CD4-positive, alpha-beta T cell treated with Interleukin-21 for 1 hour (primary cell): ENCODE results near the gene LAMA3.
"Not testable (repeated sequence)": the region's sequence is repeated elsewhere in the genome, so short reads cannot be mapped to it uniquely, and the experiment has no call there.

ENCODE experiments used
- DNase-seq: peaks from one replicate; pipeline ENCODE4 v3.0.0-alpha.2; 2020

Gene LAMA3

DNA sequence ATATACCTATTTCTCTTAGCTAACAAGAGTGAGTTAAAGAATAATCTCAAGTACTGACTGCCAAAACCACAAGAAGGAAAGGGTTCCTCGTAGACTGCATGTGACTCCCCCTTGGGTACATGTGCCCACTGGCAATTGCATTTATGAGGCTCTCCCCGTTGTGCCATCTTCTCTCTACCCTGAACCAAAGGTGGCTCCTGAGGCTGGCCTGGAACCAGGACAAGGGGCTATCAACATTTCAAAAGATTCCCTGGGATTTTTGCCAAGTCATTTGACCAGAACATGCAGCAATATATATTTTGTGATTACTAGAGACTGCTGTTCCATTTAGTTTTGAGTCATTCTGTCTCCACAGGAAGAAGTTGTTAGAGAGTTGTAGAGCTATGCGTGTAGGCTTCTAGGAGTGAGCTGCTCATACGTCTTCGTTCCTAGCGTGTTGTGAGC is 45.8 kb downstream of the LAMA3 start:
- DNase-seq, result no peak

DNA sequence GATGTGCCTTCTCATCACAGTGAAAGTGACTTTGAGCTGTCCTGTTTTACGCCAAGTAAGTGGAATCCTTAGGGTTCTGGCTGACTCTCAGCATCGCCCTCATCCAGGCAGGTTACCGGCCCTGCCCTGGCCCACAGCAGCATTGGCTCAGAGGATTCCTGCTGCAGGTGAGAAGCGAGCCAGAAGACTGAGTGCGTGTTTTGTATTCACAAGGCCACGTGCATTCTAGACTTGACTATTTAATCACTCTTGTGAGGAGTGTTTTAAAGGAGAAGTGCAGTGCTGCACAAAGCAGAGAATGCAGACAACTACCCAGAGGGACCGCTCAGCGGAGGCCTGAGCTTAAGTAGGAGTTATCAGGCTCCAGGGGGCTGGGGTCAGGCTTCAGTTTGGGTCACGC is 48.3 kb downstream of the LAMA3 start:
- DNase-seq, result no peak

DNA sequence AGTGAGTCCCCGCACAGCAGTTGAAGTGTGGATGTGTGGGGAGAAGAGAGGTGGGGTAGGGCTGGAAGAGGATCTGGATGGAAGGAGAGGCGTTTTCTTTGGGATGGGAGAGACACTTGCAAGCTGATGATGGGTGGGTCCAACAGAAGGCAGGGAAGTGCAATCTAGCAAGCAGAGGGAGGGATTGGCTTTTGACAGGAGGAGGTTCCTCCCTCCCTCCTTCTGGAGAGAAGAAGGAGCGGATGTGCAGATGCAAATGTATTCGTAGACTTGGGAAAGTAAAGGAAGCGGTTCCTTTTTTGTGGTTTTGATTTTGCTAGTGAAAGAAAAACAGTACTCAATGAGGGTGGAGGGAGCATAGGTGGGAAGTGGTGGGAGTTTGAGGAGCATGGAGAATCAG is 48.9 kb downstream of the LAMA3 start:
- DNase-seq, result no peak

DNA sequence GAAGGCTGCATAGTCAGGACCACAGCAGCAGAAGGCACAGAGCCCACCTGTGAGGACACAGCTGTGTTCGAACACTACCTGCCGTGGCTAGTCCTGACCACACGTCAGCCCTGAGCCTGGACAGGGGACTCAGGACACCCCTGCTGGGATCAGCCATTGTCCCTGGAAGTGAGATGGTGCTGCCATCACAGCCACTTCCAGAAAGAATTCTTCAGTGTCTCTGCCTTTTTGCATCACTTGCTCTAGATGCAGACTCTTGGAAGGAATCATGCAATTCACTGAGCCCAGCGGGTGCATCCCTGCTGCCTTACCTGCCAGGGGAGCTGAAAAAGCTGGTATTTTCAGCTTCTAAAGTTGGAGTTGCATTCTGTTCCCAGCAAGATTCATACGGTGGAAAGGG is 49.3 kb downstream of the LAMA3 start:
- no peak for DNase-seq

DNA sequence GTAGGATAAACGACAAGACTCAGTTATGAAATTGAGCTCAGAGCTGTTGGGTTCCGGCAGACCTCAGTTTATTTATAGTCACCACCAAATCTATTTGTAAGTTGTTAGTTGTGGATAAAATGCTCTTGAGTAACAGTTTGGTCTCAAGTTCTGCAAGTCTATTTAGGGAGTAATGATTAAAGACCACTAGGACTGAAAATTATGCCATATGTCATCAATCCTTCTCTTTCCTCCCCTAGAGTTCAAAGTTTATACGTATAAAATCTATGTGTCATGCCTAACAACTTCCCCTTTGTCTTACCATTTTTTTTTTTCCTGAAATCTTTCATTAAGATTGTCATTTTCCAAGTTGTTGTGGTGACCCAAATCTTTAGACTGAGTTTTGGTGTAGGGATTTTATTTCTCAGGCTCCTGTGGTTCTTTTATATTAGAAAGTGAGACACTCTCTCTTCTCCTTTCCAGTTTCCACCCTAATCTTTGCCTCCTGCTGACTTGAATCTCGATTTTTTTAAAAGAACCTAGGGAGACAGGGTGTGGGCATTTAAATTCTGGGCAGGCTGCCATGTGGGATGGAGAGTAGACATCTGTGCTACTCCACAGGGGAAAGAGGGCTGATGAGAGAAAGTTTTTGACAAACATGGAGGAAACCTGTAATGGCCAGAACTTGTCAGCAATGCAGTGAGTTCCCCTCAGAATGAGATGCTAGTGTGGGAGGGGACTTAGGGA is 51.0 kb downstream of the LAMA3 start:
- no peak for DNase-seq

DNA sequence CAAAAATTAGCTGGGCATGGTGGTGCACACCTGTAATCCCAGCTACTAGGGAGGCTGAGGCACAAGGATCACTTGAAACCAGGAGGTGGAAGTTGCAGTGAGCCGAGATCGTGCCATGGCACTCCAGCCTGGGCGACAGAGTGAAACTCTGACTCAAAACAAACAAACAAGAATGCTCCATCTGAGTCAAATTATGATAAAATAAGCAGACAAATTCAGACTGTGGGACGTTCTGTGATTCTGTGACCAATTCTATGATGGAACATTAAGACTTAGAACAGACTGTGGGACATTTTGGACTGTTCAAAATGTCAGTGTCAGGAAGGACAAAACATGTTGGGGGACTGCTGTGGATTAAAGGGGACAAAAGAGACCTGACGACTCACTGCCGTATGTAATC is 52.7 kb downstream of the LAMA3 start:
- not testable (repeated sequence) for DNase-seq

DNA sequence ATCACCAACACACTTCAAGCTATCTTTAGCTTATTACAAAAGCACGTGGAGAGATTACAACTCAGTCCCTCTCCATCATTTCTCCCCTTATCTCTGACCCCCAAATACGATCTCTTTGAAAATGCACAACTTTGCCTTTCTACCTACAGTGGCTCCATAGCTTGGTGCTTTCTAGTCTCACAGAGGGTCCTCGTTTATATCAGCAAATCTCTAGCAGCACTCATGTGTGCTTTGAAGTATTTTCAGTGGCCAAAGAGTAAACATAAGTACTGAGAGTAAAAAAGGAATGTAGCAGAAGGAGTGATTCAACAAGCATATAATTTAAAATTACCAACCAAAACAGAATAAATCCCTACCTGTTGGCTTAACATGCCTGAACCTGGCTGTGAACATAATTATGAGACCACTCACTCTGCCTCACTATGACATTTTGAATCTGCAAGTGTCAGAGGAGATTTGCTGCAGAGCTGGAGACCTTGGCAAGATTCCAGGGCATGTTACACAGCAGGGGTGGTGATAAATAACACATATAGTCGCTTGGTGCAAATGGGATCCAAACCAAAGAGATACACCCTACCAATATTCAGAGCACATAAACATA is 54.6 kb downstream of the LAMA3 start:
- DNase-seq, result no peak

DNA sequence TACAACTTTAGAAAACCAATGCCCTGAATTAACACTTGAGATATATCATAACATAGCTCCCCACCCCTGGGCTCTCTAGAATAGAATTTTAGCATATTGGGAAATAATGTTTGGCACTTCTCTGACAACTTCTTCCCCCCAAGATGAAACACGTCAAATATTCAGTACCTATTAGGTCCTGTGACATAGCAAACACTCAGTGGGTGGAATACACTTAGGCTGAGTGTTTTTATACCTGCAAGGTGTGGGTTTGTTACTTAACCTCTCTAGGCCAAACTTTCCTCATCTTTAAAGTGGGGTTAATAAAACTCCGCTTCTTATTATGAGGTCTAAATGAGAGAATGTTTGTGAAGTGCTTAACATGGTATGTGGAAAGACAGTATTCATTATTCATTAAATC is 56.1 kb downstream of the LAMA3 start:
- no peak for DNase-seq

DNA sequence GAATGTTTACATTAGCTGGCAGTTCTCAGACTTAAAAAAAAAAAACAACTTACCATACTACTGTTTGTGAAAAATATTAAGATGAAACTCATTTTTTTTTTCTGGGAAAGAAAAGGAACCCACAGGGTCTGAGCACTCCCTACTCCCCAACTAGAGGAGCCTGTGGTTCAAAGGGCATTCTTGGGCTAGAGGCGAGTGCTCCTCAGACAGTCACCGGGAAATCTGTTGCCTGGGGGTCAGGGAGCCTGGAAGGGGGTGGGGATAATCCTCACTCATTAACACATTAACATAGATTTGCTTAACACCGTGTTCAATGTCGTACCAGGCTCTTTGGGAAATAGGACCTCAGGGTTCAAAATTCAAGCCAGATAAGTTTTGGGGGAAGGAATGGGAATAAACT is 57.6 kb downstream of the LAMA3 start:
- DNase-seq, result no peak

DNA sequence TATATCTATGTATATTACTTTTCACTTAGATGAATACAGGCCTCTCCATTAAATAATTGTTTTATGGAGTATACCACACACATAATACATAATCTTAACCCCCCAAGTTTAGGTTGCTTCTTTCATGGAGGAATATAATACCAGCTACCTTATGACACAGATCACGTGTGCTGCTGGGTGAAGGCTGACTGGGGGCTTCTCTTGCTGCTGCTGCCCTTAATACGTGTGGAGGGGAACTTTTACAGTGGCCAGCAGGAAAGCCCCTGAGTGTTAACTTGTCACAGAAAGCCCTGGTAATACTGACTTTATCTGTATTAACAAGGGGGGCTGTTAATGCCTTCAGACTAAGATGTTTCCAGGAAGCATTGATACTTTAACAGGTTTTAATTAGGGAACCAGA is 63.1 kb downstream of the LAMA3 start:
- DNase-seq, result no peak

DNA sequence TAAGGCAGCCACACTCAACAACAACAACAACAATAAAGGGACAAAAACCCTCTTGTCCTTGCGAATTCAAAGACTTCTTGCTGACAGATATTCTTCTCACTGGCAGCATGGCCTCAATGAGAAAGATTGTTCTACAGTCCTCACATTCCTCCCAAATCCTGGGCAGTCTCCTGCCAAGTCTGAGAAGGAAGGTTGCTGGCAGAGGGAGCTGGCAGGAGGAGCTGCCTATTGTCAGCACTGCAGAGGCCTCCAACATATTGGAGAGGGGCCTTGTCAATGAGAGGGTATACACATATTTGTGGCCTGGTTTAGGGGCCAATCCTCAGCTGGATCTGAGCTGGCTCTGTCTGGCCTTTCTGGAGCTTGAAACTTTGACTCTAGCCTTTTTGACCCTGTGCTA is 63.5 kb downstream of the LAMA3 start:
- DNase-seq, result no peak

DNA sequence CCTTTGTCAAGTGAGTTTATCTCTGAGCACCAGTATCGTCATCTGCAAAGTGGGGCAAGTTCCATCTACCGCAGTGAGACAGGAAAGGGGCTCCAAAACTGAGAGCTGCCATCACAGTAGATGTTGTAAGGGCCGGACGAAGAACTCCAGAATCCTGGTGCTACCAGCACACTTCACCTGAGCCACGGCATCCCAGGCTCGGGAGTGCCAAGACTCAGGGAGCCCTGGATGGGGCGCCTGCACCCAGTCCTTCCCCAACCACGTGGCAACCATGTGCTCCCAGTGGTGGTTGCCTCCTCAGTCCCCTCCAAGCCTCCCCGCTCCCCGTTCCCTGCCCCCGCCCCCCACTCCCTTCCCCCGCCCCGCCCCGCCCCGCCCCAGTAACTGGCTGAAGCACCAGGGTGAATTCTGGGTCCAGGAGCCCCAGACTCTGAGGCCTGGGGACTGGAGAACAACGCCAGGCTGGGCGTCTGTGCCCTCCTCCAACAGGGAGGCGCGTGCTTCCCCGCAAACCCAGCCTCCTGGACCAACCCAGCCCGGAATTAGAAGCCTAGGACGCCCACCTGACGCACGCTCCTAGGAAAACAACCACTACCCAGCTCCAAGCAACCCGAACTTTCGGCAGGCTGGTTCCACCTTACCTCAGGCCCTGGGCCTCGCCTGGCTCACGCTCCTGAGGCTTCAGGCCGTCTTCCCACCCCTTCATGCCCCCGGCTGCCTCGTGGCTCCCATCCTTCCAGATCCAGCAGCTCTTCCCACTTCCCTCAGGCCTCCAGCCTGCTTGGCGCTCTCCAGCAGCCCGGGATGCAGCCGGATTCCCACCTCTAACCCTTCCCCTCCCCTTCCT is 67.6 kb downstream of the LAMA3 start:
- no peak for DNase-seq

DNA sequence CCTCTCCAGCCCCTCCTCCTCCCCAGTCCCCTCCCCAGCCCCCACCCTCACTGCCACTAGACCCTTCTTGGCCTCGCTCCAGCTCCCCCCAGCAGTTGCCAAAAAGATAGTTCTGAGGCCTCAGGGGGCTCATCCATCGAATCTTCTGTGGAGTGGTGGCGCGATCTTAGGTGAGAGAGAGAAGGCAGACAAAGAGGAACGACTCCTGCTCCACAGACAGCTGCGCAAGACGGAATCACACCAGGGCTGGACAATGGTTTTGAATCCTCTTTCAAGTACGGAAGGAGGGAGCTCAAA is 68.1 kb downstream of the LAMA3 start:
- no peak for DNase-seq

DNA sequence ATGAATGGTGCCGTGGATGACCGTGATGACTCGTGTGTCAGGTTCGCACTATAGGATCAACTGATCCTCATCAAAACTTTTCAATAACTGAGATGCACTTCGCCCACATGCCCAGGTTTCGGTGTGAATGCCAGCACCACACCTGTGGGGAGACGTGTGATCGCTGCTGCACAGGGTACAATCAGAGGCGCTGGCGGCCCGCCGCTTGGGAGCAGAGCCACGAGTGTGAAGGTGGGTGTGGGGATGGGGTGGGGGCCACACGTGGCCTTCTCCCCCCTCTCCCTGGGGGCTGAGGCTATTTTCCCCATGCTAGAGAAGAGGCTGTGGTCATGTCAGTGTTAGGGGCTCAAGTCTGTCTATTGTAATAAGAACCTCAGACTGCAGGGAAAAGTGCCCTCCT is 69.0 kb downstream of the LAMA3 start:
- DNase-seq, result no peak

DNA sequence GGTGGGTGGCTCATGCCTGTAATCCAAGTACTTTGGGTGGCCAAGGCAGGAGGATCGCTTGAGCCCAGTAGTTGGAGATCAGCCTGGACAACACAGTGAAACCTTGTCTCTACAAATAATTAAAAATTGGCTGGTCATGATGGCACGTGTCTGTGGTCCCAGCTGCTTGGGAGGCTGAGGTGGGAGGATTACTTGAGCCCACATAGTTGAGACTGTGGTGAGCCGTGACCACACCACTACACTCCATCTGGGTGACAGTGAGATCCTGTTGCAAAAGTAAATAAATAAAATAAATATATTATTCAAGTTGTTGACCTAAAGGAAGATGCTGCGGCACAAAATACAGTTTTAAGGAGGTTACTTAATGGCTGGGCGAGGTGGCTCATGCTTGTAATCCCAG is 72.7 kb downstream of the LAMA3 start:
- no peak for DNase-seq

DNA sequence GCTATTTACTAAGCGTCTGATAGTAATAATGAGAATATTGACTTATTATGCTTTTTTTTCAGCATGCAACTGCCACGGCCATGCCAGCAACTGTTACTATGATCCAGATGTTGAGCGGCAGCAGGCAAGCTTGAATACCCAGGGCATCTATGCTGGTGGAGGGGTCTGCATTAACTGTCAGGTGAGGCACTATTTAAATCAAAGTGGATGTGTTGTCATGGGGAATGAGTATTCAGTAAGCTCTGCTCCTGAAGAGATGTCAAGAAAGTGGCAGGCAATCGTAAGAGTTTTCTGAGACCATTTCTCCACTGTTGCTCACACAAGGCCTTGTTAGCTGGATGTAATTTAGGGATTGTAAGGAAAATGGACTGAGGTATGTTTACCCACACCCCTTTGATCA is 74.1 kb downstream of the LAMA3 start:
- DNase-seq, result no peak

DNA sequence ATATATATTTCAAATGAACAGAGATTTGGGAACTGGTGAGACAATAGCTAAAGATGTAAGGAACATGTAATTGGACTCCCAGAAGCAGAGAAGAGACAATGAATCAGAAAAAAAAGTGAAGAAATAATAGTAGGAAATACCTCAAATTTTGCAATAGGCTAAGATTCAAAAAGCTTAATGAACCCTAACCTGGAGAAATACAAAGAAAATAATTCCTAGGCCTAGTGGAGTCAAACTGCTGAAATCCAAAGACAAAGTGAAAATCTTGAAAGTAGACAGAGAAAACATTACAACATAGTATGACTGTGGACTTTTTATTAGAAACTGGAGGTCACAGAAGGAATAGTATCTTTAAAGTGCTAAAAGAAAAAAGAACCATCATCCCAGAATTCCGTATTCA is 76.7 kb downstream of the LAMA3 start:
- no peak for DNase-seq

DNA sequence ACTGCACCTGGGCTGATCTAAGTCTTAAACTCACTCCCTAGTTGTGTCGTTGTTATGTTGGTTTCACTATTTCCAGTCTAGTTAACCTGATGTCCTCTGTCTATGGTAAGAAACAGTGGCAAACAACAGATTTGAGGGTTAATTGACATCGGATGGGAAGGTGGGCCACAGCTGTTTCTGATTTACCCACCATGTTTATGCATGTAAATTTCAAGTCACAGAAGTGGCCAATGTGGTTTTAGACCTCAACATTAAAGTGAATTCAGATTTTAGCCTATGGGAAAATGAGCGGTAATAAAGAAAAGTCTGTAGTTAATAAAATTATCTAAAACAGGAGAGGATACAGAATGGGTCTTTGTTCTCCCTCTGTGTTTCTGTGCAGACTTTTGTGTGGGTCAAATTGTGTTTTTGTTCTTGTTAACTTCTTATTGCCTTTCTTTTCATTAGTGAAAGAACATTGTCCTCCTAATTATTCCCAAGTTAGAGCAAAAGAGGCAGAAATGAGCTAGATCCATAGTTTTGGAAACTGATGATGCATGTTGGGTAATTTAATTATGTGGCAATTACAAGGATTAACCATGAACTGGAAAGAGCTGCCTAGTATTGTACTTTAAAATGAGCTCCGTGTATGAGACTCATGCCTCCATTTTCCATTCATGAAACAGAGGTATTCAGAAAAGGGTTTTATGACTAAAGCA is 83.2 kb downstream of the LAMA3 start:
- DNase-seq, result no peak

DNA sequence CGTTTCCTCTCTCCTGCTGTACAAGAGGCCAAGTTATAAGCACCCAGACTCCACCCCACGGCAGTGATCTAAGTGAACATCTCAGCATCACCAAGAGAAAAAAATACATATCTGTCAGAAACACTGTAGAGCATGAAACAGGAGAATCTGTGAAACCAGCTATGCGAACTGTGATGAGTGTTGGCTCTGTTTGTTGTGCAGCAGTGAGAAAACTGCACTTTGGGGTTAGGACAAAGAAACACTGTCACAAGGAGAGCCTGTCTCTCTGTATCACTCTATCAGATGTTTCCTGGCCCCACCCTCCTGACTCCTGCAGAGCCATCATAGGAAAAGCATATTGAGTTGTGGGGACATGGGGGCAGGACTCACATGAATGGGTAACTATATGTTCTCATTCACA is 87.1 kb downstream of the LAMA3 start:
- no peak for DNase-seq

DNA sequence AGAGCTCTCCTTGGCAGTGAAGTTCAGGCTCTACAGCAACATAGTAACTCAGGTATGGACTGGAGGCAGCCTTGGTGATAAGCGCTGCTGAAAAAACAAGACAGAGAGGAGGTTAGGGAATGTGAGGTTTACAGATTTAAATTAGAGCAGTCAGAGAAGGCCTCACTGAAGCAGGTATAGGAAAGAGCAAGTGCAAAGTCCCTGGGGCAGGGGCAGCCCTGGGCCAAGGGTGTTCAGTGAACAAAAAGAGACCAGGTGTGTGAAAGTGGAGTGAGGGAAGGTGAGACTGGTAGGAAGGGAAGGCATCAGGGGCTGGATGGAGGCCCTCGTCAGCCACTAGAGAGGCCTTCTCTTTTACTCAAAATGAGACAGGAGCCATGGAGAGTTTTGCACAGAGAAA is 89.6 kb downstream of the LAMA3 start:
- DNase-seq, result no peak

DNA sequence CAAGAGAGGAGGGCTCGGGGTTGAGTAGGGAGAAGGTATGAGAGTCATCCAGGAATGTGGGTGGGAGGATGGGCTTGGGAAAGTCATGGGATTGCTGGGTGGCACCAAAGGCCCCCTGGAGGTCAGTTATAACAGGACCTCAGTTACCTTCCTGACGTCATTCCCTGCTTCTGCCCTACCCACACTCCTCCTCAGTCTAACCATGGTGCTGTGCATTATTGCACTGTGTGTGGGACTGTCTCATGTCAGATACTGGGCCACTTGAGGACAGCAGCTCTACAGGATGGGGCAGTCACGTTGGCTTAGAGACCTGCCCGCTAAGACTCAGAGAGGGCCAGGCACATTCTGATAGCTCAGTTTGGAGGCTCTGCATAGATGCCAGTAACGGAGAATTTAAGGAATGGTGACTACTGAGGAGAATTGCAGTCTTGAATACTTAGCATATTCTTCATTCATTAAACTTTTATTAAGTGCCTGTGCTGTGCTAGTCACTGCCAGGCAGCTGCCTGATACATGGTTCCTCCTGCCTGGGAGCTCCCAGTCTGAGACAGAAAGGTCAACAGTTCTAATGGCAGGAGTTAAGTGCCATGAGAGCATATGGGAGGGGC is 90.5 kb downstream of the LAMA3 start:
- DNase-seq, result no peak

DNA sequence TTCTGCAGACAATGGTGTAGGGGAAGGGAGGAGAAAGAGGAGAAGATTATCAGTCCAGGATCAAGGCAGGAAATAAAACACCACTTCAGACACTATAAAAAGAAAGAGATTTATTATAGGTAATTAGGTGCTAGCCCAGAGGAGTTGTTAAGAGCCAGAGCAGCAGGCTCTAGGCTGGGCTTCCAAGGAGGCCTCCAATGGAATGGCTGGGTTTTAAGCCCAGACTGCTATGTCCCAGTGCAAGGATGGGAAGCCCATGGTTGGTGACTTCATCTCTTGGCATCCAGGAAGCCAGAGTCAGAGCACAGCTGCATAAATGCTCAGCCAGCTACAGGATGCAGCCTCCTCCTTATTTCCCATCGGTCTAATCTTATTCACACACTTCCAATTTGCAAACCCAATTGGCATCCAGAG is 95.6 kb downstream of the LAMA3 start:
- DNase-seq, result no peak

DNA sequence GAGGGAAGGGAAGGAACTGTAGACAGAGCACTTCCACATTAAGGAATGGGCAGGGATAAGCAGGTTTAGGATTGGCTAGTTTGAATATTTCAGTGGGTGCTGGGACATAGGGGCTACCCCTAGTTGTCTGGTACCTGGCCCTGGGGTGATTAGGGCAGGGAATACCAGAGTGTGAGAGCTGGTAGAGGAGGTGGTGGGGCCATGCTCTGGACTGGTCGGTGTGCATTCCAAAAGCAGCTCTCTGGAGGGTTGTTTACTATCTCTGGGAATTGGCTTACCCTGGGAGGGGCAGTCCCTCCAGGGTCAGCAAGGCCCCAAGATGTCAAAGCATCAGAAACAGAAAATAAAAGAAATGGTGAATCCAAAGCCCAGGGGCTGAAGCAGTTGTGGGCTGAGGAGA is 103.8 kb downstream of the LAMA3 start:
- no peak for DNase-seq
